OCI-LY3 (cell line): Measurements from ENCODE around the gene CD99L2.

ENCODE experiments used
- H2AFZ ChIP-seq: fragments of 200-600, 300-600 bp; shearing (Covaris generic); 2 replicates; pipeline ENCODE4 v1.6.0; 2014; ENCODE audit warnings: antibody characterized with exemption, low read depth, low read length
- H3K27ac ChIP-seq: fragments of 200-600, 300-600 bp; sonication (generic); 2 replicates; pipeline ENCODE4 v1.5.1; 2014; ENCODE audit warnings: mild to moderate bottlenecking, low read length, moderate library complexity, mixed read lengths
- H3K27me3 ChIP-seq: fragments of 200-600, 300-600 bp; sonication (generic); 2 replicates; pipeline ENCODE4 v1.6.1; 2014; ENCODE audit warnings: low read depth, low read length, mixed read lengths
- H3K36me3 ChIP-seq: fragments of 200-600, 300-600 bp; sonication (generic); replicated peaks from 2 replicates; pipeline ENCODE3; 2014; ENCODE audit warnings: low read depth, low read length, mixed read lengths
- H3K4me1 ChIP-seq: fragments of 300-600, 200-600 bp; sonication (generic); 2 replicates; pipeline ENCODE4 v1.6.1; 2014; ENCODE audit warnings: low read length, mixed read lengths
- H3K4me2 ChIP-seq: fragments of 200-600, 300-600 bp; sonication (generic); 2 replicates; pipeline ENCODE4 v1.6.1; 2014; ENCODE audit warnings: low read length, mixed read lengths
- H3K4me3 ChIP-seq: fragments of 300-600, 200-600 bp; sonication (generic); 2 replicates; pipeline ENCODE4 v1.5.1; 2014; ENCODE audit warnings: antibody characterized with exemption, mild to moderate bottlenecking, low read length, moderate library complexity
- H3K79me2 ChIP-seq: fragments of 300-600, 200-600 bp; shearing (Covaris generic); 2 replicates; pipeline ENCODE4 v1.6.1; 2014; ENCODE audit warnings: mild to moderate bottlenecking, low read length, mixed read lengths
- H3K9ac ChIP-seq: fragments of 300-600, 200-600 bp; shearing (Covaris generic); 2 replicates; pipeline ENCODE4 v1.6.0; 2014; ENCODE audit warnings: mild to moderate bottlenecking, low read length, moderate library complexity
- H3K9me3 ChIP-seq: fragments of 200-600, 300-600 bp; shearing (Covaris generic); 2 replicates; pipeline ENCODE4 v1.6.1; 2014; ENCODE audit warnings: low read length, mixed read lengths; ENCODE audit not compliant: insufficient read depth
- H4K20me1 ChIP-seq: fragments of 200-600, 300-600 bp; sonication (generic); 2 replicates; pipeline ENCODE4 v1.6.1; 2016; ENCODE audit warnings: low read length, mixed read lengths; ENCODE audit not compliant: insufficient read depth
- EZH2phosphoT487 ChIP-seq: fragments of 200-600 bp; shearing (Covaris generic); IDR thresholded peaks from 2 replicates; pipeline ENCODE4 v1.6.1; 2018; ENCODE audit warnings: antibody characterized with exemption, mixed run types, low read depth
- TF ChIP-seq, protein P1 (sequence below): fragments of 200-600, 300-600 bp; sonication (generic); IDR thresholded peaks from 2 replicates; pipeline ENCODE4 v1.5.1; 2014; ENCODE audit warnings: antibody characterized with exemption, low read length, low read depth

CD99L2 gene

DNA sequence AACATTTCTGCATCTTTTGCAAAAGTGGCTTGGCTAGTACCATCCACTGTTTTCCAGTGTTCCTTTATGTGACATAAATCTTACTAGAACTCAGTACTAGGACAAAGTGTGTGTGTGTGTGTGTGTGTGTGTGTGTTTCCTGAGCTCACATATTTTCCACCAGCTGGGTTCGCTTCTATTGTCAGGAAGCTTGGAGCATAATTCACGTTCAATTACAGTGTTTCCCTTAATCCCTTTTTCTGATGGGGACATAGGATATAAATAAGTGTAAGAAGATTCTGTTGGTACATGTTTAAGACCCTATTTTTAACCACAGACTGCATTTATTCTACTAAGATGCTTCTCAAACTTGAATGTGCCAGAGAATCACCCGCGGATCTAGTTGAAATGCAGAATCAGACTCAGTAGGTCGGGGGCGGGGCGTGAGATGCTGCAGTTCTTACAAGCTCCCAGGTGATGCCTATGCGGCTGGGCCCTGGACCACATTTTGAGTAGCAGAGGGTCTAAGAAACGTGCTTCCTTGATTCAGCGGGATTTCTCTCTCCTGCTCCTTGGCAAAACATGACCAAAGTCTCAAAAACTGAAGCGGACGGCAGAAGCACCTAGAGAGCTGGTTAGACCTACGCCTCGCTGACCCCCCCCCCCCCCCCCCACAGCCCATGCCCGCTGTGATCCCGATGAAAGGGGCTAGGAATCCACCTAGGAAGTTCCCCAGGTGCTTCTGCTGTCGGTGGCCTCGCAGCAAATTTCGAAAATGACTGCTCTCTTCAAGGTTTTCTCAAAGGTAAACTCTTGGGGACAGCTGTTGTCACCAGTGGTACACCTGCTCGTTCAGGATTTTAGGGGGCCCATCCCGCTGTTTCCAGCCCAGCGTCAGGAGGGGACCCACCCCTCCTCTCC is 797 bp downstream of the CD99L2 start:
- Histone ChIP-seq H3K27ac (peak overlapping the region; percentile 35; the same call in 1 of the 2 replicates), H3K79me2 (peaks cover 14% of the 10 kb centered on the region), H2AFZ (peak overlapping the region; percentile 80; the same call in 1 of the 2 replicates), H3K4me3 (peak overlapping the region; percentile 89), H4K20me1 (no peaks in the 10 kb centered on the region), H3K9ac (peak overlapping the region; percentile 81), H3K27me3 (peaks cover 3% of the 10 kb centered on the region; the same call in 1 of the 2 replicates), H3K9me3 (no peaks in the 10 kb centered on the region), H3K36me3 (no peaks in the 10 kb centered on the region), H3K4me2 (peak overlapping the region; percentile 56), H3K4me1 (peaks cover 10% of the 10 kb centered on the region)
- TF ChIP-seq, protein P1, sequence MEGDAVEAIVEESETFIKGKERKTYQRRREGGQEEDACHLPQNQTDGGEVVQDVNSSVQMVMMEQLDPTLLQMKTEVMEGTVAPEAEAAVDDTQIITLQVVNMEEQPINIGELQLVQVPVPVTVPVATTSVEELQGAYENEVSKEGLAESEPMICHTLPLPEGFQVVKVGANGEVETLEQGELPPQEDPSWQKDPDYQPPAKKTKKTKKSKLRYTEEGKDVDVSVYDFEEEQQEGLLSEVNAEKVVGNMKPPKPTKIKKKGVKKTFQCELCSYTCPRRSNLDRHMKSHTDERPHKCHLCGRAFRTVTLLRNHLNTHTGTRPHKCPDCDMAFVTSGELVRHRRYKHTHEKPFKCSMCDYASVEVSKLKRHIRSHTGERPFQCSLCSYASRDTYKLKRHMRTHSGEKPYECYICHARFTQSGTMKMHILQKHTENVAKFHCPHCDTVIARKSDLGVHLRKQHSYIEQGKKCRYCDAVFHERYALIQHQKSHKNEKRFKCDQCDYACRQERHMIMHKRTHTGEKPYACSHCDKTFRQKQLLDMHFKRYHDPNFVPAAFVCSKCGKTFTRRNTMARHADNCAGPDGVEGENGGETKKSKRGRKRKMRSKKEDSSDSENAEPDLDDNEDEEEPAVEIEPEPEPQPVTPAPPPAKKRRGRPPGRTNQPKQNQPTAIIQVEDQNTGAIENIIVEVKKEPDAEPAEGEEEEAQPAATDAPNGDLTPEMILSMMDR = no peak
- no peak for TF ChIP-seq EZH2phosphoT487

DNA sequence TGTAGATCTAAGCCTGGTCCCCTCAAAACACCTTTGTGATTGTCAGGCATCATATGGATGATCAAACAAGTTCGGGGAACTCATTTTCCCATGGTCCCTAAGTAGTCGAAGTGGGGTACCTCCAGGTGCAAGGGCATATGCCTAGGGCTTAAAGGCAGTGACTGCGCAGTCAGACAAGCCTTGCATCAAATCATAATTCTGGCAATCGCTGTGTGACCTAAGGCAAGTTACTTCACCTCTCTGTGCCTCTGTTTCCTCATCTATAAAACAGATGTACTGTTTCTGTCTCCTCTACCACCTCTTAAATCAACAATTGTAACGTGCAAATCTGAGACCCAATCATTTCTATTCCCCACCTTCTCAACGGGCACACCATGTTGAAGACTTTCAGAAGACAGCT is 1.8 kb downstream of the CD99L2 start:
- Histone ChIP-seq H3K27ac (no peak overlapping the region), H3K27me3 (peaks cover 3% of the 10 kb centered on the region; the same call in 1 of the 2 replicates), H3K4me2 (no peak overlapping the region), H2AFZ (no peak overlapping the region), H3K9ac (no peak overlapping the region), H3K9me3 (no peaks in the 10 kb centered on the region), H3K79me2 (peaks cover 14% of the 10 kb centered on the region), H4K20me1 (no peaks in the 10 kb centered on the region), H3K4me1 (peaks cover 10% of the 10 kb centered on the region), H3K36me3 (no peaks in the 10 kb centered on the region), H3K4me3 (no peak overlapping the region)
- TF ChIP-seq, protein P1 = no peak
- no peak for TF ChIP-seq EZH2phosphoT487

DNA sequence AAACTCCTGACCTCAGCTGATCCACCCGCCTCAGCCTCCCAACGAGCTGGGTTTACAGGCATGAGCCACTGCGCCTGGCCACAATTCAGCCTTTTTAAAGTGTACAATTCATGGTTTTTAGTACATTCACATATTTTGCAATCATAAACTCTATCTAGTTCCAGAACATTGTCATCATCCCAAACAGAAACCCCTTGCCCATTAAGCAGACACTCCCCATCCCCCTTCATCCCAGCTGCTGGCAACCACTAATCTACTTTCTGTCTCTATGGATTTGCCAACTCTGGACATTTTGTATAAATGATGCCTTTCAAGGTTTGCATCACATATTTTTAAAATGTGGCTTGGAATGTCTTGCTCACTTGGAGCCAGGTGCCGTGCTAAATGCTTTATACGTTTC is 4.5 kb downstream of the CD99L2 start:
- Histone ChIP-seq H3K4me3 (no peak overlapping the region), H3K27me3 (no peaks in the 10 kb centered on the region), H4K20me1 (no peaks in the 10 kb centered on the region), H3K4me2 (no peak overlapping the region), H3K9ac (no peak overlapping the region), H3K27ac (no peak overlapping the region), H2AFZ (no peak overlapping the region), H3K79me2 (peaks cover 14% of the 10 kb centered on the region), H3K4me1 (peaks cover 6% of the 10 kb centered on the region), H3K36me3 (no peaks in the 10 kb centered on the region), H3K9me3 (no peaks in the 10 kb centered on the region)
- TF ChIP-seq, protein P1 = no peak
- TF ChIP-seq EZH2phosphoT487 = no peak

DNA sequence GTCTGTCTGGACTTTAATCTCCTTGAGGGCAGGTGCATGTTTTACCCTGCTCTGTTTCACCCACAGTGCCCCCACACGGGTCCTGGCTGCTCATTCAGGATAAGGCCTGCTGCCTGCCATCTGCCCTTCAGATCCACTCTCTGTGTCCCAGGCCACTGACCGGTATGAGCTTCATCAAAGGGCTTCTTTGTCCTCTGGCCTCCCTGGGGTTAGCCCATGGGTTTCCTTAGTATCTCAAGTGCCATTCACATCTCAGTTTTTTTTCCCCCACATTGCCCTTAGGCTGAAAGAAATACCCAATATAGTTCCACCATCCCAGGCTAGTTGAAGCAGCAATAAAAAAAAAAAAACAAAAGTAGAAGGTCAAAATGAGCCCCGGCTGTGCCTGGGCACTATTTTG is 9.3 kb downstream of the CD99L2 start:
- H3K27ac ChIP-seq = no peak overlapping the region
- no peaks in the 10 kb centered on the region for H4K20me1 ChIP-seq
- no peaks in the 10 kb centered on the region for H3K79me2 ChIP-seq
- no peaks in the 10 kb centered on the region for H3K9me3 ChIP-seq
- H3K36me3 ChIP-seq = no peaks in the 10 kb centered on the region
- no peak overlapping the region for H3K4me2 ChIP-seq
- H3K27me3 ChIP-seq = no peaks in the 10 kb centered on the region
- no peak for TF ChIP-seq EZH2phosphoT487
- TF ChIP-seq, protein P1 = no peak
- H2AFZ ChIP-seq = no peak overlapping the region
- no peaks in the 10 kb centered on the region for H3K4me1 ChIP-seq
- H3K4me3 ChIP-seq = no peak overlapping the region
- H3K9ac ChIP-seq = no peak overlapping the region
